GM13976 (cell line): ENCODE results near the gene ZNF638.

Experiments used
- DNase-seq: peaks from one replicate; pipeline ENCODE4 v3.0.0; 2012; ENCODE audit warnings: low spot score
- in situ Hi-C: fragments of 300-500 bp; cut with MboI; formaldehyde crosslinking; loops from one replicate; pipeline ENCODE4 v1.12.0; 2022; ENCODE audit warnings: low sequenced_read_pairs, mixed read lengths, inconsistent platforms; ENCODE audit not compliant: unreplicated experiment
- TF ChIP-seq, protein P1 (sequence below): IDR thresholded peaks from 2 replicates; pipeline ENCODE4 v1.5.1; 2012; ENCODE audit warnings: borderline replicate concordance, mild to moderate bottlenecking; ENCODE audit not compliant: insufficient read depth; ENCODE audit errors: extremely low read depth, missing control alignments, control extremely low read depth

Gene ZNF638

DNA sequence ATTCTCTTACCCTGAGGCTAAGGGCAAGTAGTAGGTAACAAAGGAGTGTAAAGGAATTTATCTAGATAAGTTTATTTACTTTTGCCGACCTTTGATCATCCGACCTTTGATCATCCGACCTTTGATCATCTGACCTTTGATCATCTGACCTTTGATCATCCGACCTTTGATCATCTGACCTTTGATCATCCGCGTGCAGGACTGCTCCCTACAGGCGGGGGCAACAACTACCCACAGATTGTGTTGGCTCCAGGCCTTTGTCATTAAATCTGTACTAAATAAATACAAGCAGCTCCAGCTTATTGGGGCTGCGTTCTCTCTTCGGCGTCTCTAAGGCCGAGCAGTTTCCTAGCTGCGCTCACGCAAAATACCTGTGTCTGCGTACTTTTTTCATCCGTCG, 56.6 kb downstream of the ZNF638 start:
- in situ Hi-C loops, result no loop called here
- TF ChIP-seq, protein P1, sequence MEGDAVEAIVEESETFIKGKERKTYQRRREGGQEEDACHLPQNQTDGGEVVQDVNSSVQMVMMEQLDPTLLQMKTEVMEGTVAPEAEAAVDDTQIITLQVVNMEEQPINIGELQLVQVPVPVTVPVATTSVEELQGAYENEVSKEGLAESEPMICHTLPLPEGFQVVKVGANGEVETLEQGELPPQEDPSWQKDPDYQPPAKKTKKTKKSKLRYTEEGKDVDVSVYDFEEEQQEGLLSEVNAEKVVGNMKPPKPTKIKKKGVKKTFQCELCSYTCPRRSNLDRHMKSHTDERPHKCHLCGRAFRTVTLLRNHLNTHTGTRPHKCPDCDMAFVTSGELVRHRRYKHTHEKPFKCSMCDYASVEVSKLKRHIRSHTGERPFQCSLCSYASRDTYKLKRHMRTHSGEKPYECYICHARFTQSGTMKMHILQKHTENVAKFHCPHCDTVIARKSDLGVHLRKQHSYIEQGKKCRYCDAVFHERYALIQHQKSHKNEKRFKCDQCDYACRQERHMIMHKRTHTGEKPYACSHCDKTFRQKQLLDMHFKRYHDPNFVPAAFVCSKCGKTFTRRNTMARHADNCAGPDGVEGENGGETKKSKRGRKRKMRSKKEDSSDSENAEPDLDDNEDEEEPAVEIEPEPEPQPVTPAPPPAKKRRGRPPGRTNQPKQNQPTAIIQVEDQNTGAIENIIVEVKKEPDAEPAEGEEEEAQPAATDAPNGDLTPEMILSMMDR, result no peak
- no peak for DNase-seq

GRCh38 chr2:71389384-71390072, 57.9 kb downstream of the ZNF638 start:
- DNase-seq, result no peak
- in situ Hi-C loops, result no loop called here
- TF ChIP-seq, protein P1, result no peak

DNA sequence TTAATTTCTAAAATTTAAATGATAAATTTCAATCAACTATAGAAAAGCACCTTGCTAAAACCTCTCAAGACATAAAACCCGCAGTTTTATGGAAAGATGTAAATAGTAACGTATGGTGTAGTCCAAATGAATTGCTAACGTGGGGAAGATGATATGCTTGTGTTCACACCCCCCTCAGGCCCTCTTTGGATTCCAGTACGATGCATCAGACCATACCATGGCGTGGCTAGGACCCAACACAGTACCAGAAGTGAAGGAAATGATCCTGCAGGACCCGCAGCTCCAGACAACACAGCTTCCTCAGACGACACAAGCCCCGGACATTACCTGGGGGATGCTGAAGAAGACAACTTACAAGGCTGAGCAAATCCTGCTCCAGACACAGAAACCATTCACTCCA, 61.6 kb downstream of the ZNF638 start:
- no peak for DNase-seq
- TF ChIP-seq, protein P1, result no peak
- in situ Hi-C loops, result no loop called here

DNA sequence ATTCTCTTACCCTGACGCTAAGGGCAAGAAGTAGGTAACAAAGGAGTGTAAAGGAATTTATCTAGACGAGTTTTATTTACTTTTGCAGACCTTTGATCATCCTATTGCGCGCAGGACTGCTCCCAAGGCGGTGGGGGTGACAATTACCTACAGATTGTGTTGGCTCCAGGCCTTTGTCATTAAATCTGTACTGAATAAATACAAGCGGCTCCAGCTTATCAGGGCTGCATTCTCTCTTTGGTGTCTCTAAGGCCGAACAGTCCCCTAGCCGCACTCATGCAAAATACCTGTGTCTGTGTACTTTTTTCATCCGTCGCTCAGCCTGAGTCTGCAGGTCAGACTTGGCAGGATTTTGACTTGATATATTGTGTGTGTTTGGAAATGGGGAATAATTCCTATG, 63.9 kb downstream of the ZNF638 start:
- TF ChIP-seq, protein P1, result no peak
- in situ Hi-C loops, result no loop called here
- DNase-seq, result no peak

DNA sequence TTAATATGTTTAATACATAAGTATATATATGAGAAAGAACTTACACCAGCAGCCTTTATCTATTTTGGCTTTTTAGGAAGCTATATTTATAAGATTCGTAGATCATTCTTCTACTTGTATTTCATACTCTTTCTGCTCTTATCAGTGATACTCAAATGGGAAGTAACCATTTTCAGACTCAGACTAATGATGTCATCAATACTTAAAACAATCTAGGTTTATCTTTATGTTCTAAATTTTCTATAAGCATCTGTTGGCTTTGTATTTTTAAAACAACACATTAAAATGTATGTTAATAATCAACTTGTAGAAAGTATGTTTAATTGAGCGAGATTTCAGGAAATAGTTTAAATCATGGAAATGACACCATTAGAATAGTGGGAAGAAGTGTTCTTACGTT, 70.8 kb downstream of the ZNF638 start:
- TF ChIP-seq, protein P1, result no peak
- in situ Hi-C loops, result no loop called here

DNA sequence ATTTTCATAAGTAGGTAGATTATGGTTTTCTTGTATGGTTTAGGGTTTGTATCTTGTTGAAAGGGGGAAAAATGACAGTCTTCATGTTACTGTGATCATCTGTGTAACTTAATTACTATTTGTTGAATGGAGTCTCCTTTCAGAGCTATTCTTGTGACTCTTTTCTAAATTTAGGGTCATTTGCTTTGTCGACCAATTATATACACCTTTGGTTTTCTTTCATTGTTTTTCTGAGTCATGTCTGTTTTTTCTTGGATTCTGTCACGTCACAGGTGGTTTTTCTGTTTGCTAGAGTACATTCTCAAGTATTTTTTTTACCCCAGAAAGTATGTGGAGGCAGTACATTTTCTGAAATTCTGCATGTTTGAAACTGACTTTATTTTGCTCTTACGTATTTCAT, 78.0 kb downstream of the ZNF638 start:
- no peak for DNase-seq
- in situ Hi-C loops, result no loop called here
- TF ChIP-seq, protein P1, result no peak

More for the DNA sequence above, 70.8 kb downstream of the ZNF638 start:
- no peak for DNase-seq
